22Rv1 (cell line): ENCODE results near the gene BCR.

Experiments used
- H3K27ac ChIP-seq: fragments of 450-650 bp; 2 replicates; pipeline ENCODE4 v1.5.1; 2017
- CTCF ChIP-seq: fragments of 450-650 bp; IDR thresholded peaks from 2 replicates; pipeline ENCODE4 v1.5.1; 2017; ENCODE audit warnings: mild to moderate bottlenecking
- ZFX ChIP-seq: fragments of 450-650 bp; IDR thresholded peaks from 2 replicates; pipeline ENCODE4 v1.6.1; 2017; ENCODE audit warnings: antibody characterized with exemption, borderline replicate concordance

Gene BCR

GRCh38 chr22:23277583-23278295 lies 97.4 kb downstream of the BCR start:
- H3K27ac ChIP-seq: no peak overlapping the region
- TF ChIP-seq CTCF (no peak), ZFX (no peak)

- TF ChIP-seq CTCF (no peak), ZFX (no peak)
- H3K27ac ChIP-seq: no peak overlapping the region
Measured at GRCh38 chr22:23278883-23279675, 98.8 kb downstream of the BCR start.

DNA sequence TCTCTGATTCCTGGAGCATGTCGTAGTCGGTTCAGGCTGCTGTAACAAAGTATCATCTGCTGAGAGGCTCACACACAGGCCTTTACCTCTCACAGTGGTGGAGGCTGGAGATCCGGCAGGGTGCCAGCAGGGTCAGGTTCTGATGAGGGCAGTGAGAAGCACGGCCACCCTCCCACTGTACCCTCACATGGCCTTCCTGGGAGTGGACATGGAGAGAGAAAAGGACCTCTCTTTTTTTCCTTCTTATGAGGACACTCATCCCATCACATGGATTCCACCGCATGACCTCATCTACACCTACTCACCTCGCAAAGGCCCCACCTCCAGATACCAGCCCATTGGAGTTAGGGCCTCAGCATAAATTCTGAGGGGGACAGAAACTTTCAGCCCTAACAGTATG lies 99.5 kb downstream of the BCR start:
- TF ChIP-seq CTCF (no peak), ZFX (no peak)
- H3K27ac ChIP-seq: no peak overlapping the region

- no peak overlapping the region for H3K27ac ChIP-seq
- TF ChIP-seq CTCF (no peak), ZFX (no peak)
Measured at GRCh38 chr22:23280356-23281052, 100.2 kb downstream of the BCR start.

DNA sequence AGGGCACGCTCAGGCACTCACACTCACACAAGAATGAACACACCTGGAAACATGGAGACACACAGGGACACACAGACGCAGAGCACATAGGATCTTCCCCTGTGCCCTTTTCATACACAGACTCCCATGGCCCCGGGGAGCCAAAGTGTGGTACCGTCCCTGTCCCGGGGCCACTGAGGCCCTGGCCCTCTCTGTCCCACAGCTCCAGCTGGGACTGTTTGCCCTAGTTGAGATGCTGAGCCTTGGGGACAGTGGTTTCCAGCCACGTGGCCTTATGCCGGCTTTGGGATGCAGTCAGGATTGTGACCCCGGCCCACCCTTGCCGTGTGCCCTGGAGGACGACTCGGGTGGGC lies 100.7 kb downstream of the BCR start:
- no peak overlapping the region for H3K27ac ChIP-seq
- TF ChIP-seq ZFX (no peak), CTCF (no peak)

- H3K27ac ChIP-seq: no peak overlapping the region
- TF ChIP-seq ZFX (no peak), CTCF (peak; percentile 90)
Measured at GRCh38 chr22:23281406-23282088, 101.2 kb downstream of the BCR start.
